Neural progenitor cell (in vitro differentiated cells): ENCODE results near the gene EPB41L3. TPM values are rescaled to one million over a fixed set of nuclear protein-coding genes. Genes with fewer than 3 reads are reported as not detected.

Source experiments
- DNase-seq: peaks from one replicate; pipeline ENCODE4 v3.0.0-alpha.2; 2016; ENCODE audit warnings: low spot score
- H2AFZ ChIP-seq: fragments of 200-600 bp; sonication (generic); replicated peaks from 2 replicates; pipeline ENCODE4 v1.6.1; 2016; ENCODE audit warnings: antibody characterized with exemption
- H3F3A ChIP-seq: fragments of 200-600 bp; sonication (generic); 2 replicates; pipeline ENCODE4 v1.6.1; 2016; ENCODE audit warnings: antibody characterized with exemption, low read depth
- H3K27ac ChIP-seq: fragments of 200-600 bp; sonication (generic); 2 replicates; pipeline ENCODE4 v1.5.1; 2016; ENCODE audit warnings: mild to moderate bottlenecking
- H3K27me3 ChIP-seq: fragments of 200-600 bp; sonication (generic); 2 replicates; pipeline ENCODE4 v1.6.1; 2016; ENCODE audit warnings: mild to moderate bottlenecking, moderate library complexity
- H3K36me3 ChIP-seq: fragments of 200-600 bp; sonication (generic); 2 replicates; pipeline ENCODE4 v1.5.1; 2016
- H3K4me1 ChIP-seq: fragments of 200-600 bp; sonication (generic); 2 replicates; pipeline ENCODE4 v1.6.1; 2016; ENCODE audit warnings: mixed run types
- H3K4me2 ChIP-seq: fragments of 200-600 bp; sonication (generic); 2 replicates; pipeline ENCODE4 v1.6.1; 2016
- H3K4me3 ChIP-seq: fragments of 200-600 bp; sonication (generic); 2 replicates; pipeline ENCODE4 v1.5.1; 2016
- H3K79me2 ChIP-seq: fragments of 200-600 bp; sonication (generic); 2 replicates; pipeline ENCODE4 v1.6.1; 2016; ENCODE audit warnings: low read depth
- H3K9ac ChIP-seq: fragments of 200-600 bp; sonication (generic); 2 replicates; pipeline ENCODE4 v1.6.1; 2016
- H3K9me3 ChIP-seq: fragments of 200-600 bp; sonication (generic); 2 replicates; pipeline ENCODE4 v1.5.1; 2016; ENCODE audit warnings: low read depth
- H4K20me1 ChIP-seq: fragments of 200-600 bp; sonication (generic); 2 replicates; pipeline ENCODE4 v1.6.1; 2016; ENCODE audit warnings: low read depth
- H3K27ac Mint-ChIP-seq: 3 replicates; pipeline ENCODE4 v1.8.0; 2021; ENCODE audit warnings: mixed read lengths
- H3K27me3 Mint-ChIP-seq: 2 replicates; pipeline ENCODE4 v1.8.0; 2022; ENCODE audit warnings: low read depth, mild to moderate bottlenecking, inconsistent platforms, moderate library complexity, mixed read lengths; ENCODE audit not compliant: insufficient read depth
- H3K36me3 Mint-ChIP-seq: 3 replicates; pipeline ENCODE4 v1.8.0; 2021; ENCODE audit warnings: mixed read lengths
- H3K4me1 Mint-ChIP-seq: 3 replicates; pipeline ENCODE4 v1.8.0; 2021; ENCODE audit warnings: mixed read lengths
- H3K4me3 Mint-ChIP-seq: 3 replicates; pipeline ENCODE4 v1.8.0; 2021; ENCODE audit warnings: mild to moderate bottlenecking, moderate library complexity, mixed read lengths
- H3K9me3 Mint-ChIP-seq: 3 replicates; pipeline ENCODE4 v1.8.0; 2020; ENCODE audit warnings: mixed read lengths
- CTCF ChIP-seq: fragments of 200-600 bp; sonication (generic); IDR thresholded peaks from 2 replicates; pipeline ENCODE4 v1.5.1; 2017; ENCODE audit warnings: antibody characterized with exemption, mild to moderate bottlenecking
- EZH2 ChIP-seq: fragments of 200-600 bp; sonication (generic); IDR thresholded peaks from 2 replicates; pipeline ENCODE4 v1.6.1; 2017; ENCODE audit warnings: antibody characterized with exemption, mild to moderate bottlenecking, moderate library complexity
- EZH2phosphoT487 ChIP-seq: fragments of 200-600 bp; sonication (generic); IDR thresholded peaks from 2 replicates; pipeline ENCODE4 v1.6.1; 2017; ENCODE audit warnings: antibody characterized with exemption
- total RNA-seq: library from RNA; depleted of rRNA; stranded (reverse); fragments of >200 nt; gene quantifications from 2 replicates; pipeline ENCODE4 v1.2.3, GENCODE V29; 2015; ENCODE audit warnings: low replicate concordance

EPB41L3 gene
- total RNA-seq, 1 donor from 2014 or later, result 8.6 TPM

DNA sequence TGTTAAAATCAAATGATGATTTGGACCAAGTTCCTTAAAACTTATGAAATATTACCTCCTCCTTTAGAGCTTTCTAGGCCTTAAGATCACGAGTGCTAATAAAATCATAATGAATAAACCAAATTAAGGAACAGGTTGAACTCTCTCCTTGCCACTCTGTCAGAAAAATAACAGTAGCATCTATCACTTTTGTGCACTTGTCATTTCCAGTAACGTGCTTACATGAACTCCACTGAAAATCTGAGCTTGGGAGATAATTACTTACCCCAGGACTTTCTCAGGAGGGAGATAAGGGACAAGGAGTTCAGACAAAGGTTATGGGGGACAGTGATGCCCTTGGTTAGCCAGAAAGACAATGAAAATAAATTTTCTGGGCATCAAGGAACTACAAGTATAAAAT is 36.0 kb downstream of the EPB41L3 start:
- Histone ChIP-seq H3K27ac (no peak overlapping the region), H3K4me1 (no peaks in the 10 kb centered on the region), H2AFZ (no peak overlapping the region), H3F3A (no peaks in the 10 kb centered on the region), H3K9me3 (no peaks in the 10 kb centered on the region), H3K27me3 (no peaks in the 10 kb centered on the region), H3K4me2 (no peak overlapping the region), H3K36me3 (no peaks in the 10 kb centered on the region), H4K20me1 (no peaks in the 10 kb centered on the region), H3K9ac (no peak overlapping the region), H3K79me2 (no peaks in the 10 kb centered on the region), H3K4me3 (no peak overlapping the region)
- H3K4me1 Mint-ChIP-seq, result peaks cover 23% of the 10 kb centered on the region
- H3K9me3 Mint-ChIP-seq, result no peaks in the 10 kb centered on the region
- no peak for TF ChIP-seq EZH2phosphoT487
- TF ChIP-seq CTCF, result no peak
- no peak for TF ChIP-seq EZH2
- no peak for DNase-seq
- H3K27me3 Mint-ChIP-seq, result no peaks in the 10 kb centered on the region
- no peak overlapping the region for H3K4me3 Mint-ChIP-seq
- no peak overlapping the region for H3K27ac Mint-ChIP-seq
- peaks cover 3% of the 10 kb centered on the region for H3K36me3 Mint-ChIP-seq

DNA sequence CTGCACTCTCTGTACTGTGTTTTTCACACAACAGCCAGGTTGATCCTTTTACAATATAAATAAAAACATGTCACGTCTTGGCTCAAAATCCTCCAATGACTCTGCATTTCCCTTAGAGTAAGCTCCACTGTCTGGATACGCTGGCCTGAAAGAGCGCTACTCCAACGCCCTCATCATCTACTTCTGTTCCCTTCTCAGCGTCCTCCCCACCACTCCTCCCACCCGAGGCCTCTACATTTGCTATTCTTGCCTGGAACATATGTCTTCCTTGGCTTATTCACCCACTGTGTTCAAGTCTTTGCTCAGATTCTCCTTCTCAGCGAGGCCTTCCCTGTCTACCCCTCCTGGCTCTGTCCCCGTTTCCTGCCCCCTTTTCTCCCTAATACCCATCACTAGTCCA is 37.6 kb downstream of the EPB41L3 start:
- H3K79me2 ChIP-seq, result no peaks in the 10 kb centered on the region

DNA sequence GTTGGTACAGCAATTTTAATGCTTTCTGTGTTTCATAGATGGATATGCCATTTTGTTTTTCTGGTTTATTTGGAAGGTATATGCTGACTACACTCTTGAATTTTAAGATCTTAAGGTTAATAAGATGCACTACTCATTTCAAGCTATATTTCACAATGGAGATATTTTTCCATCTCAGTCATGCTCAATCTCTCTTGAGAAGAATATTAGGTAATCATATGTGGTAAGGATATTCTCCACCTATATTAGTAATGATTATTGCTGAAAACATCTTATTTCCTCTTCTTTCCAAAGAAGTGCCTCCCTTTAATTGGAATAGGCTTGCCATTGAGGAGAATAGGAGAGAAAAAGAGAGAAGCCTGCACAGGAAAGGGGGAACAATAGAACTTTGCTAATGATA is 40.1 kb downstream of the EPB41L3 start:
- Mint-ChIP-seq H3K36me3 (peaks cover 3% of the 10 kb centered on the region), H3K4me3 (no peak overlapping the region), H3K27ac (no peak overlapping the region), H3K4me1 (no peaks in the 10 kb centered on the region), H3K27me3 (no peaks in the 10 kb centered on the region), H3K9me3 (no peaks in the 10 kb centered on the region)
- Histone ChIP-seq H3K9me3 (no peaks in the 10 kb centered on the region), H3K4me1 (no peaks in the 10 kb centered on the region), H3K4me2 (no peak overlapping the region), H3K9ac (no peak overlapping the region), H3K79me2 (no peaks in the 10 kb centered on the region), H3K4me3 (no peak overlapping the region), H4K20me1 (no peaks in the 10 kb centered on the region), H3K27ac (no peak overlapping the region), H3F3A (no peaks in the 10 kb centered on the region), H3K27me3 (no peaks in the 10 kb centered on the region), H2AFZ (no peak overlapping the region), H3K36me3 (no peaks in the 10 kb centered on the region)
- no peak for DNase-seq
- TF ChIP-seq EZH2phosphoT487 (no peak), CTCF (no peak), EZH2 (no peak)

More for the DNA sequence above, 37.6 kb downstream of the EPB41L3 start:
- no peak for DNase-seq
- H3K36me3 Mint-ChIP-seq, result peaks cover 3% of the 10 kb centered on the region
- H3K4me3 Mint-ChIP-seq, result no peak overlapping the region
- H3K27me3 Mint-ChIP-seq, result no peaks in the 10 kb centered on the region
- Histone ChIP-seq H2AFZ (no peak overlapping the region), H3K27me3 (no peaks in the 10 kb centered on the region), H3F3A (no peaks in the 10 kb centered on the region), H3K4me3 (no peak overlapping the region), H3K4me2 (no peak overlapping the region), H3K27ac (no peak overlapping the region), H3K9me3 (no peaks in the 10 kb centered on the region), H3K36me3 (no peaks in the 10 kb centered on the region), H3K4me1 (no peaks in the 10 kb centered on the region), H4K20me1 (no peaks in the 10 kb centered on the region), H3K9ac (no peak overlapping the region)
- H3K4me1 Mint-ChIP-seq, result peaks cover 14% of the 10 kb centered on the region
- H3K27ac Mint-ChIP-seq, result peak overlapping the region; percentile 54
- no peaks in the 10 kb centered on the region for H3K9me3 Mint-ChIP-seq
- TF ChIP-seq EZH2 (no peak), CTCF (no peak), EZH2phosphoT487 (no peak)
